GM13977 (cell line): ENCODE measurements around the gene ABLIM2.

Source experiments
- DNase-seq: peaks from one replicate; pipeline ENCODE4 v3.0.0; 2012; ENCODE audit warnings: low spot score
- CTCF ChIP-seq: IDR thresholded peaks from 2 replicates; pipeline ENCODE4 v1.5.1; 2012; ENCODE audit warnings: mild to moderate bottlenecking, control low read depth; ENCODE audit not compliant: insufficient read depth; ENCODE audit errors: extremely low read depth, missing control alignments
- in situ Hi-C: fragments of 300-500 bp; cut with MboI; formaldehyde crosslinking; loops from one replicate; pipeline ENCODE4 v1.12.0; 2022; ENCODE audit warnings: low sequenced_read_pairs, low pct_unique_long_range_greater_than_20kb, mixed read lengths, inconsistent platforms; ENCODE audit not compliant: unreplicated experiment

The ABLIM2 gene

DNA sequence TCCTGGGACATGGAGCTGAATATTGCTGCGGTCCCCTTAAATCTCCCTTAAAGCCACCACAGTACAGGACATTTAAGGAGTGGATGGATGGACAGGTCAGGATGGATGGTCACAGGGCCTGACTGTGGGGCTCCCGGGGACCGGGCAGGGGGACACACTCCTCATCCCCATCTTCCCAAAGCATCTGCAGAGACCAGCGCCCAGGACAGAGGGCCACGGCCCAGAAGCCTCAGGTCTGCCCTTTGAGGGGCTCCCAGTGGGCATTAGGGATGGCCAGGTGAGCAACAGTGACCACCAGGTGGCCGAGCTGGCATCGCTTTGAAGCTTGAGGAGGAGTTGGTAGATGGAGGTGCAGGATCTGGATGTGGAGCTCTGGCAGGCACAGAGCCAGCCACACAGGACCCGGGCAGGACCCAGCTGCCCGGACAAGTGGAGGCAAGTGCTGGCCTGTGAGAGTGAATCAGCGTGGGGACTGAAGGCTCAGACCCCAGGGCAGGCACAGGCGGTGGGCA is 51.4 kb downstream of the ABLIM2 start:
- in situ Hi-C loops = no loop called here
- TF ChIP-seq CTCF = no peak
- no peak for DNase-seq

DNA sequence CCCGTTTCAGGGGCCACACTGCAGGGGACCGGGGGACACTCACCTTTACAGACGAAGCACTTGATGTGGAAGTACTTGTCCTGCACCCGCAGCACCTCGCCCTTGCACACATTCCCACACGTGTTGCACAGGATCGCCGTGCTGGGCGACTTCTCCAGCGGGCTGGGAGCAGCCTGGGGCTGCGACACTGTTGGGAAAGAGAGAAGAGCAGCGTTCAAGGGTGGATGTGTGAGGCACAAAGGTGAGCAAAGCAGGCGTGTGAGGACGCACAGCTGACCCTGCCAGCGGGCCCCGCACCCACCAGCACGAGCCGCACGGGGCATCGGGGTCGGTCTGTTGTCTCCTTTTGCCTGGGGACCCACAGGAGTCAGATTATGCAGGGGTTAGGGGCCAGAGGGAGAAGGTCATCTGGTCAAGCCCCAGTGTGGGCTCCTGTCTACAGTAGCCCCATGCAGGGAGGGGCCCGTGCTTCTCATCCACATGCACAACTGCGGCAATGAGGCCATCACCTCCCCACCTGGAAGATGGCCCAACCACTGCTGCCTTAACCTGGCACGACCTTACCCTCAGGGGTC is 52.1 kb downstream of the ABLIM2 start:
- in situ Hi-C loops = no loop called here
- TF ChIP-seq CTCF = no peak
- DNase-seq = no peak

DNA sequence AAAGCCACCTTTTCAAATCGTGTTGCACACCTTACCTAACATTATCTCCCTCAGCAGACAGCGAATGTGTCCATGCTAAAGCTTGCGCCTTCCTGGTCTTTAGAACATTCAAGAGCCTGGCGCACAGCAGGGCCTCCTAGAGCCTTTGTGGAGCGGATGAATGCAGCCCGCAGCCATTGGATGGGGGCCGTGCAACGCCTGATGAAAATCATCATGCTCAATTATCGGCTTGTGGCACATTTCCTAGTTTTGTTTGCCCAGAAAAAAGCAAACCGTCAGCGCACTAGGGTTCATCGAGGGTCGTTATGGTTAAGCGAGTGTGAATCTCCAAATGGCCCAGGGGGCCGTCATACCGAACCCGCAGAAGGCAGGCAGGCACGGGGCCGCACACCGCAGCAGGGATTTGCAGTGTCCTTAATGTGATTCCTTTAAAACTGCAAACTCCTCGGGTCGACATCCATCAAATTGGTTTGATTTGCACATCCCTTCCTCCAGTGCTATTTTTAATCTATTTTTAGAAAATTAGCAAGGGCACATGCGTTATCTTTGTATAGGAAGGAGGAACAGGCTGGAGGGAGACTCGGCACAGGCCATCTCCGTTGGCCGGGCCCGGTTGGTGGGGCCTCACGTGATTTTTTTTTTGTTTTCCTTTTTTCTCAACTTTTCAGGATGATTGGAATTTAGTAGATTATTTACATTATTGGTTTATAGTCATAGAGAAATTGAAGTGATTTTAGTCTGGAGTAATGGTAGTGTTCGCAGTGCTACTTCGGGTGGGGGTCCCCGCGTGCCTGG is 53.1 kb downstream of the ABLIM2 start:
- TF ChIP-seq CTCF = no peak
- no peak for DNase-seq
- in situ Hi-C loops = no loop called here

- DNase-seq = no peak
- no peak for TF ChIP-seq CTCF
- in situ Hi-C loops = no loop called here
Observed at GRCh38 chr4:8104491-8105305, 53.9 kb downstream of the ABLIM2 start.

GRCh38 chr4:8103421-8104390 is 54.9 kb downstream of the ABLIM2 start:
- TF ChIP-seq CTCF = no peak
- no peak for DNase-seq
- in situ Hi-C loops = no loop called here
